Spleen (tissue), 11 donors: ENCODE results near the gene GLG1. TPM values are rescaled to one million over a fixed set of nuclear protein-coding genes. Genes with fewer than 3 reads are reported as not detected.
"Not testable (repeated sequence)": the region's sequence is repeated elsewhere in the genome, so short reads cannot be mapped to it uniquely, and the experiment has no call there.

Experiments
- DNase-seq: peaks from one replicate; pipeline ENCODE4 v3.0.0-alpha.2; 2020
- H3K27ac ChIP-seq, 8 donors: fragments of 200-600 bp; sonication (generic) in 7 of 8; 1 replicate in 4 of 8; 2 replicates in 4 of 8; pipeline versions ENCODE4 v1.5.0 to v1.8.0; 2016 to 2021; ENCODE audit warnings: inconsistent platforms in 4 of 8, mild to moderate bottlenecking in 4 of 8, moderate library complexity in 1 of 8
- H3K27me3 ChIP-seq, 7 donors: fragments of 200-600 bp; sonication (generic) in 6 of 7; replicated peaks in 1 of 7; 1 replicate in 4 of 7; 2 replicates in 3 of 7; pipeline versions ENCODE4 v1.5.0 to v1.8.0; 2016 to 2021; ENCODE audit warnings: inconsistent platforms in 3 of 7, mild to moderate bottlenecking in 1 of 7
- H3K36me3 ChIP-seq, 6 donors: fragments of 200-600 bp; sonication (generic) in 5 of 6; 1 replicate in 4 of 6; 2 replicates in 2 of 6; pipeline versions ENCODE4 v1.5.0 to v1.8.0; 2016 to 2021; ENCODE audit warnings: inconsistent platforms in 2 of 6
- H3K4me1 ChIP-seq, 6 donors: fragments of 200-600 bp; sonication (generic) in 5 of 6; 1 replicate in 3 of 6; 2 replicates in 3 of 6; pipeline versions ENCODE4 v1.5.0 to v1.8.0; 2016 to 2021; ENCODE audit warnings: inconsistent platforms in 3 of 6
- H3K4me3 ChIP-seq, 8 donors: fragments of 200-600 bp; sonication (generic) in 7 of 8; 1 replicate in 4 of 8; 2 replicates in 4 of 8; pipeline versions ENCODE4 v1.5.0 to v1.8.0; 2016 to 2021; ENCODE audit warnings: inconsistent platforms in 4 of 8, mild to moderate bottlenecking in 4 of 8, moderate library complexity in 2 of 8
- H3K9me3 ChIP-seq, 8 donors: fragments of 200-600 bp; sonication (generic) in 7 of 8; 1 replicate in 4 of 8; 2 replicates in 4 of 8; pipeline versions ENCODE4 v1.5.0 to v1.8.0; 2016 to 2021; ENCODE audit warnings: inconsistent platforms in 4 of 8
- CTCF ChIP-seq, 11 experiments: fragments of 200-600 bp in 7 of 11; fragments of 450-650 bp in 4 of 11; sonication (generic) in 4 of 11; IDR thresholded peaks in 8 of 11; conservative IDR thresholded peaks in 3 of 11; 1 replicate in 7 of 11; 2 replicates in 4 of 11; pipeline versions ENCODE4 v1.4.0 to v1.8.0; 2016 to 2021; ENCODE audit warnings: antibody characterized with exemption in 11 of 11, inconsistent platforms in 4 of 11, mild to moderate bottlenecking in 1 of 11
- POLR2A ChIP-seq, 3 donors: fragments of 450-650 bp; IDR thresholded peaks; one replicate each; pipeline ENCODE4 v1.5.1; 2017; ENCODE audit warnings: antibody characterized with exemption in 3 of 3, mild to moderate bottlenecking in 1 of 3
- POLR2AphosphoS5 ChIP-seq, 3 donors: sonication (generic); formaldehyde crosslinking; IDR thresholded peaks; one replicate each; pipeline ENCODE4 v1.5.1; 2017; ENCODE audit warnings: antibody characterized with exemption in 3 of 3
- WGBS, 5 donors: extraction: QIAGEN DNeasy Blood & Tissue Kit in 3 of 5; methylation state at CpG; one replicate each; pipeline versions ENCODE4 v1.1.5 to v1.1.7; 2013 to 2018; 5-methylcytosine and 5-hydroxymethylcytosine counted together
- intact Hi-C: fragments of 100-400 bp; cut with DNase I; formaldehyde crosslinking; loops from one replicate; pipeline ENCODE4 v1.15.0; 2023; ENCODE audit warnings: low total_unique reads
- polyA plus RNA-seq, 3 donors: library from polyadenylated mRNA; stranded (reverse); fragments of 200-250 nt; gene quantifications; one replicate each; pipeline ENCODE4 v1.2.1, GENCODE V29; 2013
- total RNA-seq, 7 donors: library from RNA; depleted of rRNA in 3 of 7; stranded (reverse); fragments of >200 nt in 3 of 7; fragmentation: NEBNext Ultra II Directional in 4 of 7; extraction: Animal tissue kit (Norgen Biotek cat#: 25700) in 4 of 7; gene quantifications; one replicate each; pipeline versions ENCODE4 v1.1.0 to v1.2.1, GENCODE V29; 2016 to 2021
- donor health status: healthy with polysubstance abuse.
- donor health status: DM: no; HTN: no; CAD: no; lungs with moderate emphysema.
- donor health status: DM: no; HTN: no; CAD: no.
- donor health status: Bipolar disorder and iron deficiency.
- donor health status: healthy.
- donor health status: DM: no; HTN: no; CAD: no.
- donor health status: DM: yes; HTN: yes; CAD: no.

GLG1 gene
- total and polyA plus RNA-seq, 10 donors = 14.6 to 124 (median 101) TPM

GRCh38 chr16:74446866-74447265 is 160.0 kb downstream of the GLG1 start:
- no peaks in the 10 kb centered on the region for H3K27me3 ChIP-seq
- TF ChIP-seq POLR2A (IDR thresholded peaks at IDR 0.05) (no peak), POLR2AphosphoS5 (IDR thresholded peaks at IDR 0.05) (no peak), CTCF (IDR thresholded peaks at IDR 0.05 in 8 of 11, conservative IDR thresholded peaks at IDR 0.05 in 3 of 11) (no peak)
- H3K4me1 ChIP-seq = peaks cover 6 to 30% (median 22%) of the 10 kb centered on the region in 6 donors
- 93 to 98% (median 94%) methylated on average over 8 of the region's 8 CpGs for WGBS, 5 donors
- no peak overlapping the region for H3K4me3 ChIP-seq
- no peaks in the 10 kb centered on the region for H3K9me3 ChIP-seq
- H3K27ac ChIP-seq = peak overlapping the region in 4 of 8 donors; percentile 14 to 79 (median 66)
- intact Hi-C loops = no loop called here
- peaks cover 0 to 60% (median 16%) of the 10 kb centered on the region in 6 donors for H3K36me3 ChIP-seq
- DNase-seq = no peak

GRCh38 chr16:74443624-74444346 is 163.1 kb downstream of the GLG1 start:
- H3K27me3 ChIP-seq, intact Hi-C loops, H3K4me3 ChIP-seq, DNase-seq, H3K27ac ChIP-seq, H3K9me3 ChIP-seq: not testable (repeated sequence)
- Histone ChIP-seq H3K4me1 (peaks cover 0 to 25% (median 14%) of the 10 kb centered on the region in 6 donors), H3K36me3 (peaks cover 0 to 35% (median 0%) of the 10 kb centered on the region in 6 donors)
- WGBS, 5 donors = 96 to 100% (median 99%) methylated on average over 12 to 13 of the region's 13 CpGs

GRCh38 chr16:74439685-74440084 is 167.2 kb downstream of the GLG1 start:
- H3K27ac ChIP-seq = peak overlapping the region in 4 of 8 donors; percentile 42 to 65 (median 54)
- no peak for TF ChIP-seq POLR2AphosphoS5 (IDR thresholded peaks at IDR 0.05)
- no peak for TF ChIP-seq POLR2A (IDR thresholded peaks at IDR 0.05)
- TF ChIP-seq CTCF (IDR thresholded peaks at IDR 0.05 in 8 of 11, conservative IDR thresholded peaks at IDR 0.05 in 3 of 11) = no peak
- H3K36me3 ChIP-seq = peaks cover 0 to 13% (median 0%) of the 10 kb centered on the region in 6 donors
- peaks cover 0 to 22% (median 12%) of the 10 kb centered on the region in 6 donors for H3K4me1 ChIP-seq
- intact Hi-C loops = no loop called here
- H3K9me3 ChIP-seq = peaks cover 0 to 12% (median 5%) of the 10 kb centered on the region in 8 donors
- no peak for DNase-seq
- no peaks in the 10 kb centered on the region for H3K27me3 ChIP-seq
- 65 to 81% (median 71%) methylated on average over 7 of the region's 7 CpGs for WGBS, 5 donors
- no peak overlapping the region for H3K4me3 ChIP-seq

- 7 to 21% (median 11%) methylated on average over 7 of the region's 7 CpGs for WGBS, 5 donors
- Histone ChIP-seq H3K27ac (peak overlapping the region in 7 of 8 donors; percentile 30 to 65 (median 46)), H3K4me3 (no peak overlapping the region), H3K9me3 (peaks cover 0 to 18% (median 9%) of the 10 kb centered on the region in 8 donors), H3K4me1 (peaks cover 0 to 22% (median 12%) of the 10 kb centered on the region in 6 donors), H3K27me3 (no peaks in the 10 kb centered on the region), H3K36me3 (peaks cover 0 to 13% (median 0%) of the 10 kb centered on the region in 6 donors)
- intact Hi-C loops = no loop called here
- DNase-seq = no peak
- no peak for TF ChIP-seq CTCF (IDR thresholded peaks at IDR 0.05 in 8 of 11, conservative IDR thresholded peaks at IDR 0.05 in 3 of 11)
- no peak for TF ChIP-seq POLR2AphosphoS5 (IDR thresholded peaks at IDR 0.05)
Observed at GRCh38 chr16:74438492-74438979, 168.4 kb downstream of the GLG1 start.
